GM12801 (cell line): ENCODE measurements around the gene UBXN1.

Experiments used
- TF ChIP-seq, protein P1 (sequence below): IDR thresholded peaks from one replicate; pipeline ENCODE4 v1.5.1; 2011; ENCODE audit warnings: control low read depth; ENCODE audit not compliant: insufficient read length; ENCODE audit errors: extremely low read depth

UBXN1 gene

GRCh38 chr11:62677156-62677555 is 1.7 kb downstream of the UBXN1 start:
- TF ChIP-seq, protein P1, sequence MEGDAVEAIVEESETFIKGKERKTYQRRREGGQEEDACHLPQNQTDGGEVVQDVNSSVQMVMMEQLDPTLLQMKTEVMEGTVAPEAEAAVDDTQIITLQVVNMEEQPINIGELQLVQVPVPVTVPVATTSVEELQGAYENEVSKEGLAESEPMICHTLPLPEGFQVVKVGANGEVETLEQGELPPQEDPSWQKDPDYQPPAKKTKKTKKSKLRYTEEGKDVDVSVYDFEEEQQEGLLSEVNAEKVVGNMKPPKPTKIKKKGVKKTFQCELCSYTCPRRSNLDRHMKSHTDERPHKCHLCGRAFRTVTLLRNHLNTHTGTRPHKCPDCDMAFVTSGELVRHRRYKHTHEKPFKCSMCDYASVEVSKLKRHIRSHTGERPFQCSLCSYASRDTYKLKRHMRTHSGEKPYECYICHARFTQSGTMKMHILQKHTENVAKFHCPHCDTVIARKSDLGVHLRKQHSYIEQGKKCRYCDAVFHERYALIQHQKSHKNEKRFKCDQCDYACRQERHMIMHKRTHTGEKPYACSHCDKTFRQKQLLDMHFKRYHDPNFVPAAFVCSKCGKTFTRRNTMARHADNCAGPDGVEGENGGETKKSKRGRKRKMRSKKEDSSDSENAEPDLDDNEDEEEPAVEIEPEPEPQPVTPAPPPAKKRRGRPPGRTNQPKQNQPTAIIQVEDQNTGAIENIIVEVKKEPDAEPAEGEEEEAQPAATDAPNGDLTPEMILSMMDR: no peak

GRCh38 chr11:62676698-62677097 is 2.2 kb downstream of the UBXN1 start:
- TF ChIP-seq, protein P1: no peak

- TF ChIP-seq, protein P1: no peak
Observed at GRCh38 chr11:62673196-62673525, 5.7 kb downstream of the UBXN1 start.

GRCh38 chr11:62671608-62672389 is 7.1 kb downstream of the UBXN1 start, which contains the start of the genes LBHD1 and UQCC3:
TSS of gene LBHD1 (minus strand) at chr11:62672267. CDS start at chr11:62670031, 2,236 bp downstream.
TSS of gene UQCC3 (plus strand) at chr11:62671673. CDS start at chr11:62671746, 73 bp downstream.
- TF ChIP-seq, protein P1: no peak

DNA sequence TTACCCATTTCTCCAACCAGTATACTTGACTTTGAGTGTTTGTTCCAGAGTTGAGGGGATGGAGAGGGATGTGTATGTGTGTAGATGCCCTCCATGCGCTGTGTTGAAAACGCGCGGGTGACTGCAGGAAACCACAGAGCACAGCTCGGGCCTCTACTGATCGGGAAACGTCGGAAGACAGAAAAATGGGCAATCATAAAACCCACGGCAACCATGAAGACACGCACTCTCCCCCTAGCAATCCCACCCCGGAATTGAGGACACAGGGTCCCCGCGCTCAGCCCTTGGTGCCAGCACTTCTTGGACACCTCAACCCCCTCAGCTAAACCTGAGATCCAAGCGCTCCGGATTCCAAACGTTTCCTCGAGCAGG is 7.7 kb downstream of the UBXN1 start:
- TF ChIP-seq, protein P1: no peak

DNA sequence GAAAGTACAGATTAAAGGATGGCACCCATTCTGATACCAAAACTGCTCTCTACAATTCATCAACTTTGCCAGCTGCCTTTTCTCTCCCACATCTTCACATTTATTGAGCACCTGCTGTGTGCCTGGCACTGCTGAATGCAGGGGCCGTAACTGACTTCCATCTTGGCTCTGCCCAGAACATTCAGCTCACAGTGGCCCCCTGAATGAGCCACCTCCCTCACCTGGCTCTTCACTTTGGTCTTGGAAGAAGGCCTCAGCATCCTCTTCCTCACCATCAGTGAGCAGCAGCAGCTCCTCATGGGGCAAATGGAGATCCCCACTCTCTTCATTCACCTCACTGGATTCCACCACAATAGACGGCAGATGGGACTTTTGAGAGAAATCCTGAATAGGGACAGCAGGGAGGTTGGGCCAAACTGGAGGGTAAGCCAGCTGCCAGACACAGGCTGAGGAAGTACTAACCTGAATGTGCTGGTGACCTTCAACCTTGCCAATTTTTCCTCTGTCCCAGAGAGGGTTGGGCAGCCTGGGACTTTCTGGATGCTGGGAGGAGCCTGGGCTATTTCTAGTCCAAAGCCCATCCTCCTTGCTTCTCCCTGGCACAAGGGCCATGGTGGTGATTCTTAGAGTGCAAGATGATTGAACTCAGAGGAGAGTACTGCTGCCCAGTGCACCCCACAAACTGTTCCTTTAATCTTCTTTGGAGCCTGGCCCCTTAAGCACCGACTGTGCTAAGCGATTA is 9.3 kb downstream of the UBXN1 start:
- TF ChIP-seq, protein P1: no peak

DNA sequence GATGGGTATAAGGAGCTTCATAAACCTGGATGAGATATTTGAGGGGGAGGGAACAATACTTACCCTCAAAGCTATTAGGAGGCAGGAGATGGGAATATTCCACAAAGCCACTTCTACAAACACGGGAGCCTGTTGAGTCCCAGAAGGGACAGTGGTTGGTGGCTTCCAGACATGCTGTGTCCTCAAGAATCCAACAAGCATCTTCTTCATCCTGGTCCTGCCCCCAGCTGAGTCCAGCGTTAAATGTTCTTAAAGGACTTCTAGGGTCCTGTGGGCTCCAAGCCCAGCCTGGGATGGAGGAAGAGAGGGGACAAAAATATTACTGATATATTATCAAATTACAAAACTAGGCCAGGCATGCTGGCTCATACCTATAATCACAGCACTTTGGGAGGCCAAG is 11.4 kb downstream of the UBXN1 start:
- TF ChIP-seq, protein P1: no peak
